GM10248 (cell line): Measurements from ENCODE around the gene ALCAM.

ENCODE experiments used
- CTCF ChIA-PET: fragments of 300-600 bp; sonication (Branson Sonifier 250); formaldehyde crosslinking; extraction: SDS; loops from one replicate; lab custom pipeline; 2021; ENCODE audit warnings: antibody characterized with exemption; lab: Yijun Ruan, JAX
- POLR2A ChIA-PET: fragments of 350-650 bp; sonication (Branson Sonifier 250); formaldehyde crosslinking; extraction: SDS; loops from one replicate; lab custom pipeline; 2020; ENCODE audit warnings: antibody characterized with exemption; lab: Yijun Ruan, JAX
- DNase-seq: peaks from one replicate; pipeline ENCODE4 v3.0.0; 2012; ENCODE audit errors: extremely low spot score
- CTCF ChIP-seq: IDR thresholded peaks from 2 replicates; pipeline ENCODE4 v1.5.1; 2012; ENCODE audit warnings: mild to moderate bottlenecking, low read depth; ENCODE audit errors: extremely low read depth, missing control alignments, control extremely low read depth

Gene ALCAM

GRCh38 chr3:105533960-105534359, 167.3 kb downstream of the ALCAM start:
- POLR2A ChIA-PET = no interaction called here
- CTCF ChIA-PET = interaction anchor here (1.0 kb wide), 1 partner anchor 9 kb away, joined by 4 read pairs; no protein-coding TSS in a partner anchor
- TF ChIP-seq CTCF = no peak
- no peak for DNase-seq

- no peak for TF ChIP-seq CTCF
- CTCF ChIA-PET = interaction anchor here (1.0 kb wide), 1 partner anchor 8 kb away, joined by 4 read pairs; no protein-coding TSS in a partner anchor
- DNase-seq = no peak
- POLR2A ChIA-PET = no interaction called here
Observed at GRCh38 chr3:105534491-105534890, 167.8 kb downstream of the ALCAM start.

GRCh38 chr3:105537371-105538080, 170.8 kb downstream of the ALCAM start:
- CTCF ChIA-PET = interaction anchor here (0.7 kb wide), 1 partner anchor 20 kb away, joined by 3 read pairs; no protein-coding TSS in a partner anchor
- no peak for DNase-seq
- TF ChIP-seq CTCF = no peak
- POLR2A ChIA-PET = no interaction called here

DNA sequence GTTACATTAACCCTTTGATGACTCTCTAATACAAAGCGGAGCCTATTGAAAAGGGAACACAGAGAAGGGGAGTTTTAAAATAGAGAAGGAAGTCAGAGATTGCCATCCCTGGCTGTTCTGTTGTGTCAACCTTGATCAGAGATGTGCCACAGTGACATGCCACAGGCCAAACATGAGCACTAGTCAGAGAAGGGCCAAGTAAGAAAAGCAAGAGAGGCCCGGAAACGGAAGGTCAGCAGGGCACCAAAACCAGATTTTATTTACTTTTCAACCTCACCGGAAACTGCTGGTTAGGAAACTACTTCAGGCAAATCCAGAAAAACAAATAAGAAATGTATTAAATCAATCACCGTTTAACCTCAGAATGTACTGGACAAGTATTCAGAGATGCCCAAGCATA, 171.8 kb downstream of the ALCAM start:
- ChIA-PET CTCF (interaction anchor here (1.5 kb wide), 1 partner anchor 11 kb away, joined by 3 read pairs; no protein-coding TSS in a partner anchor), POLR2A (no interaction called here)
- DNase-seq = no peak
- no peak for TF ChIP-seq CTCF

- DNase-seq = no peak
- POLR2A ChIA-PET = no interaction called here
- TF ChIP-seq CTCF = no peak
- CTCF ChIA-PET = interaction anchor here (1.5 kb wide), 1 partner anchor 13 kb away, joined by 3 read pairs; no protein-coding TSS in a partner anchor
Observed at GRCh38 chr3:105539897-105540296, 173.2 kb downstream of the ALCAM start.

DNA sequence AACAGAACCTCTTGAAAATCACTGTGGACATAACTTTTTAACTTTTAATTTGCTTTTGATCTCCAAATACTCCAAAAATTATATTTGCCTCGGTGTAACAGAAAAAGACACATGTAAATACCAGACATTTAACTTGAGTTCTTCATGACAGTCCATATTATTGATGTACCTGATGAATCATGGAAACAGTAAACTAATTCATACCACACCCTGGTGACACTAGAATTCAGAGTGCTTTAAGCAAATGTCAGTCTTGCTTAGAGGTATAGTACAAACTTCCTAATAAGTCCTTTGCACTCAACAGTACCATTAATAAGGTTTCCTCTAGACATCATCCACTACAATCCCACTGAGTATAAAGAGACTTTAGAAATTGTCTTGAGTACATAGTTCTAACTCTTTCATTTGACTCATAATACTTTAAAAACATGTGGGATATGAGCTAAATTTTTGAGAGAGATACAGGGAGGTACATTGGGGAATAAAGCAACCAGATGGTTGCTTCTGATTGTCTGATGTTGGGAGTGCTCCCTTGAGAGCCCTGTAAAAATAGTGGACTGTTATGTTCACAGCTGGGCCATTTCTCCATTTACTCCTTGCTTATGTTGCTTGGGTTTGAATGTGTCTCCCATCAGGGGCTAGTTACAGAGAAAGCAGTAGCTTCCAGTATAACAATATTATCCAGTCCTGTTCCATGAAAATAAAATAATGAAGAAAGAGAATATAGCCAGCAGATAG, 175.7 kb downstream of the ALCAM start:
- CTCF ChIA-PET = interaction anchor here (0.8 to 1.7 kb wide), 6 partner anchors 8 to 38 kb away, joined by 3 to 5 read pairs (median 4); no protein-coding TSS in a partner anchor
- DNase-seq = no peak
- TF ChIP-seq CTCF = no peak
- POLR2A ChIA-PET = no interaction called here
